ENCODE data around the gene FUOM.
"Not testable (repeated sequence)": the region's sequence is repeated elsewhere in the genome, so short reads cannot be mapped to it uniquely, and the experiment has no call there.

The FUOM gene

DNA sequence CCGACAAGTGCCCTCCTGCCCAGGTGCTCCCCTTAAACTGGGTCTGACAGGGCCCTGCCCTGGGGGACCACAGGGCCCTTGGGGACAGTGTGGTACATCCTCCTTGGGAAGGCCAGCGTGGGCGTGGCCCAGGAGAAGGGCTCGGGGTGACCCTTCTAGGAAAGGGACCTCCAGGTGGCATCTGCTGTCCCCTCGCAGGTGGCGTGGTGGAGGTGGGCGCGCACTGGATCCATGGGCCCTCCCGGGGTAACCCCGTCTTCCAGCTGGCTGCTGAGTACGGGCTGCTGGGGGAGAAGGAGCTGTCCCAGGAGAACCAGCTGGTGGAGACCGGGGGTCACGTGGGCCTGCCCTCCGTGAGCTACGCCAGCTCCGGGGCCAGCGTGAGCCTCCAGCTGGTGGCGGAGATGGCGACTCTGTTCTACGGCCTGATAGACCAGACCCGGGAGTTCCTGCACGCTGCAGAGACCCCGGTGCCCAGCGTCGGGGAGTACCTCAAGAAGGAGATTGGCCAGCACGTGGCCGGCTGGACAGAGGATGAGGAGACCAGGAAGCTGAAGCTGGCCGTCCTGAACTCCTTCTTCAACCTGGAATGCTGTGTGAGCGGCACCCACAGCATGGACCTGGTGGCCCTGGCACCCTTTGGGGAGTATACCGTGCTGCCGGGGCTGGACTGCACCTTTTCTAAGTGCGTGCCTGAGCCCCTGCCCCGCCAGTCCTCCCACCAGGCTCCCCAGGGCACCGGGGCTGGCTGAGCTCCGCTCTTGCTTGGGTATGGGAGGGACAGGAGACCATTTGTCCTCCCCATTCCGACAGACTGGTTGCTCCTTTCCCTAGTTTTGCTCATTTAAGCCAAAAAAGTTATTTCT is 22.2 kb upstream of the FUOM start:
- peak overlapping the region; percentile 93 for H3K27ac Mint-ChIP-seq
- H3K27me3 Mint-ChIP-seq = peaks cover 4% of the 10 kb centered on the region
- H3K36me3 Mint-ChIP-seq (ENCODE audit: low read depth) = peaks cover 50% of the 10 kb centered on the region
- intact Hi-C loops (cut with micrococcal nuclease) = loop anchor here (2.0 kb wide), 1 partner anchor 21 kb away; the partner anchor contains the start of gene FUOM
- H3K9me3 Mint-ChIP-seq = no peaks in the 10 kb centered on the region
- peak overlapping the region; percentile 80 for H3K4me3 Mint-ChIP-seq
- peaks cover 50% of the 10 kb centered on the region for H3K4me1 Mint-ChIP-seq (ENCODE audit: low read depth)

DNA sequence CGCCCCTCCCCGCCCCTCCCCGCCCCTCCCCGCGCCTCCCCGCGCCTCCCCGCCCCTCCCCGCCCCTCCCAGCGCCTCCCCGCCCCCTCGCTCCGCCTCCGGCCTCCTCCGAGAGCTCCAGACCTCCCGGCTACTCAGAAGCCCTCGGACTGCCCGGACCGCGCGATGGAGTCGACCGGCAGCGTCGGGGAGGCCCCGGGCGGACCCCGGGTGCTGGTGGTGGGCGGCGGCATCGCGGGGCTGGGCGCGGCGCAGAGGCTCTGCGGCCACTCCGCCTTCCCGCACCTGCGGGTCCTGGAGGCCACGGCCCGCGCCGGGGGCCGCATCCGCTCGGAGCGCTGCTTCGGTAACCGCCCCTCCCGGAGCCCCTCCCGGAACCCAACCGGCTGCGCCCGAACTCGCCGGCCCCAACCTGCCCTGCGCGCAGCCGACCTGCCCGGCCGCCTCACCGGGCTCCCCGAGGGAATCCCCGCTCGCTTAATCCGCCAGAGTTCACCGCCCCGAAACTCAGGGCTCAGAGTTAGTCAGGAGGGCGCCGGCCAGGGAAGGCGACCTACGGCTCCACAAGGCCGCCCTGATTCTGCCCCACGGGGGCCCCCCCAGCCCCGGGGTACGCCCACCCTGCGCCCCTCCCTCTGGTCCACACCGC is 21.5 kb upstream of the FUOM start, which contains the start of gene PAOX:
TSS of gene PAOX (plus strand) at position 111 of the 649 bp plus-strand sequence. CDS start at position 166, 55 bp downstream.
- Mint-ChIP-seq H3K4me1 (ENCODE audit: low read depth) (peaks cover 58% of the 10 kb centered on the region), H3K27ac (peak within 1 kb of the TSS; percentile 93), H3K36me3 (ENCODE audit: low read depth) (peaks cover 43% of the 10 kb centered on the region), H3K4me3 (peak within 1 kb of the TSS; percentile 80), H3K27me3 (peaks cover 4% of the 10 kb centered on the region), H3K9me3 (no peaks in the 10 kb centered on the region)
- intact Hi-C loops (cut with micrococcal nuclease) = loop anchor here (2.0 kb wide), 1 partner anchor 20 kb away; the partner anchor contains the start of gene FUOM

GRCh38 chr10:133378251-133379096 is 20.7 kb upstream of the FUOM start:
- Mint-ChIP-seq H3K4me1 (ENCODE audit: low read depth) (peaks cover 64% of the 10 kb centered on the region), H3K9me3 (no peaks in the 10 kb centered on the region), H3K36me3 (ENCODE audit: low read depth) (peaks cover 34% of the 10 kb centered on the region), H3K27ac (peak overlapping the region; percentile 93), H3K4me3 (peak overlapping the region; percentile 79), H3K27me3 (peaks cover 4% of the 10 kb centered on the region)
- intact Hi-C loops (cut with micrococcal nuclease) = loop anchor here (2.0 kb wide), 1 partner anchor 20 kb away; the partner anchor contains the start of gene FUOM

DNA sequence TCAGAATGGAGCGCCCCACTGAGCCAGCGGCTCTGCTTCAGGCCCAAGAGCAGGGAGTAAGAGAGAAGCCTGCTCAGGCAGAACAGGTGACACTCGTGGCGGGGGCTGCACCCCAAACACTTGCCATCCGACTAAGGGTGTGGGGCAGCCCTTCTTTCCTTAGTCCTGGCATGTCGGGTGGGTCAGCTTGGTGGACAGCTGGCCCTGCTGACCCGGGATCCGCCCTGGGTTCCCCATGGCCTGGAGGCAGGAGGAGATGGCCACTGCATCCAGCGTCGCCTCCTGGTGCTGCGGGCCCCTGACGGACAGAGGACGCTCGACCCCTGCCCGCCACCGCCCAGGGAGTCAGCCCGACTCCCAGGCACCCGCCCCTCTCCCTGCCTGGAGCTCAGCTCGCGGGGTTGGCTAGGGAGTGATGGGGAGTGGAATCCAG is 20.0 kb upstream of the FUOM start:
- intact Hi-C loops (cut with micrococcal nuclease) = loop anchor here (2.0 kb wide), 1 partner anchor 19 kb away; the partner anchor contains the start of gene FUOM
- H3K4me3 Mint-ChIP-seq = peak overlapping the region; percentile 79

GRCh38 chr10:133377025-133377817 is 19.4 kb upstream of the FUOM start:
- no peaks in the 10 kb centered on the region for H3K9me3 Mint-ChIP-seq
- peaks cover 4% of the 10 kb centered on the region for H3K27me3 Mint-ChIP-seq
- H3K4me3 Mint-ChIP-seq = peak overlapping the region; percentile 79
- H3K27ac Mint-ChIP-seq = peak overlapping the region; percentile 93
- H3K36me3 Mint-ChIP-seq (ENCODE audit: low read depth) = peaks cover 29% of the 10 kb centered on the region
- H3K4me1 Mint-ChIP-seq (ENCODE audit: low read depth) = peaks cover 71% of the 10 kb centered on the region
- intact Hi-C loops (cut with micrococcal nuclease) = no loop called here

More for the DNA sequence above, 20.0 kb upstream of the FUOM start:
- peaks cover 33% of the 10 kb centered on the region for H3K36me3 Mint-ChIP-seq (ENCODE audit: low read depth)
- peaks cover 4% of the 10 kb centered on the region for H3K27me3 Mint-ChIP-seq
- H3K4me1 Mint-ChIP-seq (ENCODE audit: low read depth) = peaks cover 69% of the 10 kb centered on the region
- no peaks in the 10 kb centered on the region for H3K9me3 Mint-ChIP-seq
- peak overlapping the region; percentile 93 for H3K27ac Mint-ChIP-seq

DNA sequence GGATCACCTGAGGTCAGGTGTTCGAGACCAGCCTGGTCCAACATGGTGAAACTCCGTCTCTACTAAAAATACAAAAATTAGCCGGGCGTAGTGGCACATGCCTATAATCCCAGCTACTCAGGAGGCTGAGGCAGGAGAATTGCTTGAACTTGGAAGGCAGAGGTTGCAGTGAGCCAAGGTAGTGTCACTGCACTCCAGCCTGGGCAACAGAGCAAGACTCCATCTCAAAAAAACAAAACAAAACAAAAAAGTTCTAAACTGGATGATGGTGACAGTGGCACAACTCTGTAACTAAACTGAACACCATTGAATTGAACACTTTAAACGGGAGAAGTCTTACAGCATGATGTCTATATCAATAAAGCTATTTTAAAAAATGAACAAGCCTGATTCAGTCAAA is 18.4 kb upstream of the FUOM start:
- H3K9me3 Mint-ChIP-seq; H3K4me3 Mint-ChIP-seq; intact Hi-C loops (cut with micrococcal nuclease); H3K27me3 Mint-ChIP-seq: not testable (repeated sequence)
- H3K4me1 Mint-ChIP-seq (ENCODE audit: low read depth) = peaks cover 72% of the 10 kb centered on the region
- peak overlapping the region; percentile 93 for H3K27ac Mint-ChIP-seq
- H3K36me3 Mint-ChIP-seq (ENCODE audit: low read depth) = peaks cover 29% of the 10 kb centered on the region

DNA sequence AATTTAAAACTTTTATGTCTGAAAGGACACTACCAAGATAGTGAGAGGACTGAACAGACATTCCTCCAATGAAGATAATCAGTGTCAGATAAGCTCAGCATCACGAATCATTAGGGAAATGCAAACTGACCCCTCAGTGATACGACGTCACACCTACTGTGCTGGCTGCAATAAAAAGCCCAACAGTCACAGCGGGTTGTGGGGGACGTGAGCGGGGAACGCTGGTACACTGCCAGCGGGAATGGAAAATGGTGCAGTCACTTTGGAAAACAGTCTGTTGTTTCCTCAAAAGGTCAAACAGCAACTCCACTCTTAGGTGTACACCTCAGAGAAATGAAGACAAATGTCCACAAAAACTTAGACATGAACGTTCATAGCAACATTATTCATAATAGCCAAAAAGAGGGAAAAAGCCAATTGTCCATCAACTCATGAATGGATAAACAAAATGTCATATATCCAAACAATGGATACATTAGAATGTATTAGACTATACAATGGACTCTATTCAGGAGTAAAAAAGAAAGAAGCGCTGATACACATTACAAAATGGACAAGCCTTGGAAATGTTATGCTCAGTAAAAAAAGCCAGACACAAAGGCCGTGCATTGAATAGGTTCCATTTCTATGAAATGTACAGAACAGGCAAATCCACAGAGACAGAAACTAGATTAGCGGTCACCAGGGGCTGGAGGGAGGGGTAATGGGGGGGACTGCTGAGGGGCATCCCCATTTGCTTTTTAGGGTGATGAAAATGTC is 17.7 kb upstream of the FUOM start:
- Mint-ChIP-seq H3K4me1 (ENCODE audit: low read depth) (peaks cover 67% of the 10 kb centered on the region), H3K27me3 (peaks cover 4% of the 10 kb centered on the region), H3K9me3 (no peaks in the 10 kb centered on the region), H3K36me3 (ENCODE audit: low read depth) (peaks cover 34% of the 10 kb centered on the region), H3K4me3 (no peak overlapping the region), H3K27ac (no peak overlapping the region)
- intact Hi-C loops (cut with micrococcal nuclease) = no loop called here

DNA sequence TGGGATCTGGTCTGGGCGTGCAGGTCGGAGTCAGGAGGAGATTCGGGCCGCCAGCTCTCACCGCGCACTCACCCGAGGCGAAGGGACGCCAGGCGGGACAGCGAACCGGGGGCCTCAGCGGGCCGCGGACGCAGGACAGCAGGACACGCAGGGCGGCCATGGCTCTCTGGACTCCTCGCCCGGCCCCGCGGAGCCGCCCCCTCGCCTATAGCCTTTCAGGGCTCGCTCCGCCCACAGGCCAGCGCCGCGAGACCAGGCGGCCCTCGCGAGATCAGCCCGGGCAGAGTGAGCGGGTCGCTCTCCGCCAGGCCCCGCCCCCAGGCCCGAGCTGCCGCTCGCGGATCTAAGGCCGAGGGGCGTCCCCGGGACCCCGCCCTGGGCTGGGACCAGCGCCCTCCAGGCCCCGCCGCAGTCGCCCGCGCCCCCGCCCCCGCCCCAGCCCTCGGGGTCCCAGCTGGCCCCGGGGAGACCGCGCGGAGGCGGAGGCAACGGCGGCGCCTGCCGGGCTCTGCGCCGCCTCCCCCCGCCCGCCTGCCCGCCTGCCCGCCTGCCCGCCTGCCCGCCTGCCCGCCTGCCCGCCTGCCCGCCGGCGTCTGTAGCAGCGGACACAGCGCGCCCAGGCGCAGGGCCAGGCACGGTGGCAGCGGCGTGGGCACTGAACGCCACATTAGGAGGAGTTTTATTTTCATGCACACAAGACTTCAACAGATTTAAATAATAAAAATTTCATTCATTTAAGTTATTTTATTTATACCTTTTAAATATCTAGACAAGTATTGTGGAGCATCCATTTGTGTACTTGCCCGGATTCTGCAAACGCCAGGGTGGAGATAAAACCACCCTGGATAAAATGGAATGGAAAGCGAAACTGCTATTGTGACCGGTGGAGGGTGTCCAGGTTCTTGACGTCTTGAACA is 15.6 kb upstream of the FUOM start, which contains the start of gene ECHS1:
TSS of gene ECHS1 (minus strand) at position 181 of the 917 bp plus-strand sequence. CDS start at position 160, 21 bp downstream.
- intact Hi-C loops (cut with micrococcal nuclease) = loop anchor here (1.0 kb wide), 1 partner anchor 21 kb away; the partner anchor contains the start of gene MTG1
- H3K27me3 Mint-ChIP-seq = no peaks in the 10 kb centered on the region
- peak within 1 kb of the TSS; percentile 93 for H3K27ac Mint-ChIP-seq
- H3K4me1 Mint-ChIP-seq (ENCODE audit: low read depth) = peaks cover 63% of the 10 kb centered on the region
- H3K36me3 Mint-ChIP-seq (ENCODE audit: low read depth) = peaks cover 45% of the 10 kb centered on the region
- peak within 1 kb of the TSS; percentile 98 for H3K4me3 Mint-ChIP-seq
- H3K9me3 Mint-ChIP-seq = no peaks in the 10 kb centered on the region

GRCh38 chr10:133372507-133372906 is 14.7 kb upstream of the FUOM start:
- Mint-ChIP-seq H3K36me3 (ENCODE audit: low read depth) (peaks cover 54% of the 10 kb centered on the region), H3K9me3 (no peaks in the 10 kb centered on the region), H3K4me3 (peak overlapping the region; percentile 98), H3K27me3 (no peaks in the 10 kb centered on the region), H3K4me1 (ENCODE audit: low read depth) (peaks cover 62% of the 10 kb centered on the region), H3K27ac (peak overlapping the region; percentile 91)
- intact Hi-C loops (cut with micrococcal nuclease) = no loop called here

- H3K9me3 Mint-ChIP-seq = no peaks in the 10 kb centered on the region
- peaks cover 47% of the 10 kb centered on the region for H3K4me1 Mint-ChIP-seq (ENCODE audit: low read depth)
- intact Hi-C loops (cut with micrococcal nuclease) = no loop called here
- no peak overlapping the region for H3K27ac Mint-ChIP-seq
- no peak overlapping the region for H3K4me3 Mint-ChIP-seq
- no peaks in the 10 kb centered on the region for H3K27me3 Mint-ChIP-seq
- peaks cover 74% of the 10 kb centered on the region for H3K36me3 Mint-ChIP-seq (ENCODE audit: low read depth)
Measured at GRCh38 chr10:133370030-133370786, 12.4 kb upstream of the FUOM start.

GRCh38 chr10:133368153-133368552 is 10.3 kb upstream of the FUOM start:
- Mint-ChIP-seq H3K9me3 (no peaks in the 10 kb centered on the region), H3K4me3 (no peak overlapping the region), H3K36me3 (ENCODE audit: low read depth) (peaks cover 91% of the 10 kb centered on the region), H3K4me1 (ENCODE audit: low read depth) (peaks cover 31% of the 10 kb centered on the region), H3K27me3 (no peaks in the 10 kb centered on the region), H3K27ac (no peak overlapping the region)
- intact Hi-C loops (cut with micrococcal nuclease) = no loop called here

Data from dendritic cell treated with granulocyte-macrophage colony-stimulating factor and Interleukin-4, amounts not matched to agents 40 ng/mL and 50 ng/mL, for 4 days (primary cell).